Omental fat pad (tissue), 4 donors: ENCODE results near the gene RAB23. TPM values are rescaled to one million over a fixed set of nuclear protein-coding genes. Genes with fewer than 3 reads are reported as not detected.

ENCODE experiments used
- ATAC-seq: fragments of 150-250 bp; one replicate; pipeline ENCODE4 v1.9.1; 2016; ENCODE audit warnings: mild to moderate bottlenecking, moderate library complexity; ENCODE audit not compliant: low FRiP score
- DNase-seq: peaks from one replicate; pipeline ENCODE4 v3.0.0-alpha.2; 2019; ENCODE audit warnings: low spot score
- total RNA-seq, 4 donors: library from RNA; depleted of rRNA; stranded (reverse); fragments of >200 nt; gene quantifications; one replicate each; pipeline ENCODE4 v1.1.0, GENCODE V29; 2016
- TF ChIP-seq, protein P1 (sequence below), 3 donors: fragments of 450-650 bp; IDR thresholded peaks; one replicate each; pipeline ENCODE4 v1.5.1; 2016 to 2017; ENCODE audit warnings: antibody characterized with exemption in 3 of 3, mild to moderate bottlenecking in 3 of 3, moderate library complexity in 2 of 3

RAB23 gene
- total RNA-seq, 4 donors from 2014 or later: 3.0 to 10.6 (median 7.5) TPM

DNA sequence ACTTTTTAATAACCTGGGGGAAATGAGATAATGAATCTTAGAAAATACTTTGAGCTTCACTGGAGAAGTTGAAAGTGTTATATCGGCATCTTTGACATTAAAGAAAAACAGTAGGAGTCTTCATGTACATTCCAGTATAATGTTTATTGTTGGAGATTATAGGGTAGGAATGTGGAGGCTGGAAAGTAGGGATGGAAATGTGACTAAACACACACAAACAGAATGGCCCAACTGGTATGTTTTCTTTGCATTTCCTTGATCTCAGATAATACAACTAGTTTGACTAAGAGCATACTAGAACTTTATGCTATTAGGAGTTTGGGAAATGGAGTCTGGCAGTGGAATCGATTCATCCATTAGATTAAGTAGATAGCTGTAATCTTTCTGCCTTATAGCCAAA is 60.1 kb downstream of the RAB23 start:
- TF ChIP-seq, protein P1, sequence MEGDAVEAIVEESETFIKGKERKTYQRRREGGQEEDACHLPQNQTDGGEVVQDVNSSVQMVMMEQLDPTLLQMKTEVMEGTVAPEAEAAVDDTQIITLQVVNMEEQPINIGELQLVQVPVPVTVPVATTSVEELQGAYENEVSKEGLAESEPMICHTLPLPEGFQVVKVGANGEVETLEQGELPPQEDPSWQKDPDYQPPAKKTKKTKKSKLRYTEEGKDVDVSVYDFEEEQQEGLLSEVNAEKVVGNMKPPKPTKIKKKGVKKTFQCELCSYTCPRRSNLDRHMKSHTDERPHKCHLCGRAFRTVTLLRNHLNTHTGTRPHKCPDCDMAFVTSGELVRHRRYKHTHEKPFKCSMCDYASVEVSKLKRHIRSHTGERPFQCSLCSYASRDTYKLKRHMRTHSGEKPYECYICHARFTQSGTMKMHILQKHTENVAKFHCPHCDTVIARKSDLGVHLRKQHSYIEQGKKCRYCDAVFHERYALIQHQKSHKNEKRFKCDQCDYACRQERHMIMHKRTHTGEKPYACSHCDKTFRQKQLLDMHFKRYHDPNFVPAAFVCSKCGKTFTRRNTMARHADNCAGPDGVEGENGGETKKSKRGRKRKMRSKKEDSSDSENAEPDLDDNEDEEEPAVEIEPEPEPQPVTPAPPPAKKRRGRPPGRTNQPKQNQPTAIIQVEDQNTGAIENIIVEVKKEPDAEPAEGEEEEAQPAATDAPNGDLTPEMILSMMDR (IDR thresholded peaks at IDR 0.05): no peak
- ATAC-seq (no peak), DNase-seq (no peak)

DNA sequence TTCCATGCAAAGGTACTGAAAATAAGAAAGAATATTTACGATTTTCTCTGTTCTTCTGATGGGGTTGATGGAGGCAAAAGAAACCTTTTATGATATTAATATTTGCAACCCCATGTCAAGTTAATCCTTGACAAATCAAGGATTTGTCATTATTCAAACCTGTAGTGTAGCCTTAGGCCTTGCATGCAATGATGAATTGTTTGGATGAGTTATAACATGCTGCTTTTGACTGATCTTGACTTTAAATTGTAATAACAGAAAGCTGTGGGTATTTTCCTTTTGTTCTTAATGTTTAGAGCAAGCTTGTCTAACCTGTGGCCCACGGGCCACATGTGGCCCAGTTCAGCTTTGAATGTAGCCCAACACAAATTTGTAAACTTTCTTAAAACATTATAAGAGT is 63.0 kb downstream of the RAB23 start:
- TF ChIP-seq, protein P1 (IDR thresholded peaks at IDR 0.05): no peak
- DNase-seq (no peak), ATAC-seq (no peak)

DNA sequence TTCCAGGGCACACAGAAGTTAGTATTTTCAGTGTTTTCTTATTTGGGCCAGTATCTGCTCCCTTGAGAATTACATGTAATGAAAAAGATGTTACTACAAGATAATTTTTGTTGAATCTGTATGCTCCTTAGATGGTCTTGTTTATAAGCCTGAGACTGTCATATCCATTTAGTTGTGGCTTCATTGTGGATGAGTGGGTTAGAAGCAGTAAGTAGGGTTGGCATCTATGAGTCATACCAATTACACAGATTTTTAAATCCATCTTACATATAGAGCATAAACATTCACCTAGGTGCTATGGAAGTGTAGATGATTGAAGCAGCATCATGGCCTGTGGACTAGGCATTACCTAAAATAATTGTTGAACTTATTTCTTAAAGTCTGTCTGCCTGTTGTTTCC is 63.4 kb downstream of the RAB23 start:
- TF ChIP-seq, protein P1 (IDR thresholded peaks at IDR 0.05): no peak
- ATAC-seq: no peak
- DNase-seq: no peak

DNA sequence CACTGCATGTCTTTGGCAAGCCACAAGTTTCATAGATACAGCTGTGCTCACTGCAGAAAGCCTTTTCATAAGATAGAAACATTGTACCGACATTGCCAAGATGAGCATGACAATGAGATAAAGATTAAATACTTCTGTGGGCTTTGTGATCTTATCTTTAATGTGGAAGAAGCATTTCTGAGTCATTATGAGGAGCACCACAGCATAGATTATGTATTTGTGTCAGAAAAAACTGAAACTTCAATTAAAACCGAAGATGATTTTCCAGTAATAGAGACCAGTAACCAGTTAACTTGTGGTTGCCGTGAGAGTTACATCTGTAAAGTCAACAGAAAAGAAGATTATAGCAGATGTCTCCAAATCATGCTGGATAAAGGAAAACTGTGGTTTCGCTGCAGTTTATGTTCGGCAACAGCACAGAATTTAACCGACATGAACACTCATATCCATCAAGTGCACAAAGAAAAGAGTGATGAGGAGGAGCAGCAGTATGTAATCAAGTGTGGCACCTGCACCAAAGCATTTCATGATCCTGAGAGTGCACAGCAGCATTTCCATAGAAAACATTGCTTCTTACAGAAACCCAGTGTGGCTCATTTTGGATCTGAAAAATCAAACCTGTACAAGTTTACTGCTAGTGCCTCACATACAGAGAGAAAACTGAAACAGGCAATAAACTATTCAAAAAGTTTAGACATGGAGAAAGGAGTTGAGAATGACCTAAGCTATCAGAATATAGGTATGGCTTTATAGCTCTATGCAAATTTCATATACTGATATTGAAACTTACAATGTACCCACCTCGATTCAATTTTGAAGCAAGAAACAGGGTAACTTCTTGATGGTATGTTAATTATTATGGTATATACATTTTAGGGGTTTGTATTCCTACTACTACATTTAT is 73.9 kb downstream of the RAB23 start:
- DNase-seq: no peak
- TF ChIP-seq, protein P1 (IDR thresholded peaks at IDR 0.05): no peak
- ATAC-seq: no peak

GRCh38 chr6:57147401-57147800 is 74.7 kb downstream of the RAB23 start:
- DNase-seq (no peak), ATAC-seq (no peak)
- TF ChIP-seq, protein P1 (IDR thresholded peaks at IDR 0.05): no peak

DNA sequence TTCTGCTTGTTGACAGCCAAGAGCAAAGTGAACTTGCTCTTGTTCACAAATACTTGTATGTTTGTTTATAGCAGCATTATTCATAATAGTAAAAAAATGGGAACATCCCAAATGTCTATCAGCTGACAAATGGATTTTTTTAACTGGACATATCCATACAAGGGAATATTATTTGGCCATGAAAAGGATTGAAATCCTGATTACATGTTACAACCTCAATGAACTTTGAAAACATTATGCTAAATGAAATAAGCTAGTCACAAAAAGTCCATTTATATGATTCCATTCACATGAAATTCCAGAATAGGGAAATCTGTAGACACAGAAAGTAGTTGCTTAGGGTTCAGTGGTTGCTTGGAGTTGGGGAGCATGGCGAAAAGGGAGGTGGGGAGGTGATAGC is 78.4 kb downstream of the RAB23 start:
- DNase-seq (no peak), ATAC-seq (no peak)
- TF ChIP-seq, protein P1 (IDR thresholded peaks at IDR 0.05): no peak

DNA sequence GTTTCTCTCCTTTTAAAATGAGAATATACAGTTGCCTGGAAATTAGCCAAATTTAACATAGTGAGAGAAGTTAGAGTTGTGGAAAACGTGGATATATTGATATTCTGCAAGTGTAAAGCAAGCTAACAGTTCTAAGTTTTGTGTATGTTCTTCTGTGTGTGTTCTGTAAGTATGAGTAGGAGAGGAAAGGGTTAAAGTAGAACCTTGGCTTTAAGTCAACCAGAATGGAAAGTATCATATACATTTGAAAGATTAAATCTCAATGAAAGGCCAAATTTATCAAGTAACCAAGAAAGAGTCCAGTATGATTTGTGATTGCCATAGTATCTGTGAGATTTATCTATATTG is 80.0 kb downstream of the RAB23 start:
- TF ChIP-seq, protein P1 (IDR thresholded peaks at IDR 0.05): no peak

More for the DNA sequence above, 80.0 kb downstream of the RAB23 start:
- no peak for ATAC-seq
- no peak for DNase-seq
